ENCODE results near the gene BOLA3. TPM values are rescaled to one million over a fixed set of nuclear protein-coding genes. Genes with fewer than 3 reads are reported as not detected.

Gene BOLA3
- polyA plus RNA-seq, 1 donor from 2014 or later = 89.1 TPM

- Histone ChIP-seq H3K9ac (ENCODE audit: low read length) (no peak overlapping the region), H3K36me3 (ENCODE audit: insufficient read depth, low read length) (peaks cover 35% of the 10 kb centered on the region), H3K27ac (ENCODE audit: low read length) (no peak overlapping the region), H3K27me3 (ENCODE audit: insufficient read depth, low read depth, low read length) (no peaks in the 10 kb centered on the region), H3K79me2 (replicated peaks; ENCODE audit: insufficient read depth, low read length) (no peaks in the 10 kb centered on the region), H3K4me2 (ENCODE audit: low read length) (no peak overlapping the region), H3K9me3 (ENCODE audit: low read length) (no peaks in the 10 kb centered on the region), H4K20me1 (ENCODE audit: insufficient read depth) (no peaks in the 10 kb centered on the region), H3K4me3 (ENCODE audit: low read length) (no peak overlapping the region), H3F3A (ENCODE audit: insufficient read depth, low read length, poor library complexity, severe bottlenecking) (no peaks in the 10 kb centered on the region), H3K9me2 (ENCODE audit: insufficient read depth, low read length) (no peaks in the 10 kb centered on the region), H2AFZ (ENCODE audit: low read depth, low read length) (no peak overlapping the region)
- TF ChIP-seq REST (IDR thresholded peaks at IDR 0.05; ENCODE audit: borderline replicate concordance) (no peak), POLR2AphosphoS5 (IDR thresholded peaks at IDR 0.05) (no peak), SMC3 (conservative IDR thresholded peaks at IDR 0.05; ENCODE audit: poor library complexity) (no peak), TAF1 (IDR thresholded peaks at IDR 0.05; ENCODE audit: low read depth) (no peak), EZH2 (IDR thresholded peaks at IDR 0.05; ENCODE audit: borderline replicate concordance, insufficient read depth, low read length, poor library complexity, severe bottlenecking) (no peak), RAD21 (conservative IDR thresholded peaks at IDR 0.05) (no peak), EP300 (conservative IDR thresholded peaks at IDR 0.05; ENCODE audit: poor library complexity, severe bottlenecking) (no peak), CTCF (IDR thresholded peaks at IDR 0.05; ENCODE audit: poor library complexity, severe bottlenecking) (no peak), MXI1 (conservative IDR thresholded peaks at IDR 0.05; ENCODE audit: poor library complexity, severe bottlenecking) (no peak)
These were observed 55.4 kb downstream of the BOLA3 start for GRCh38 chr2:74092275-74092674.

DNA sequence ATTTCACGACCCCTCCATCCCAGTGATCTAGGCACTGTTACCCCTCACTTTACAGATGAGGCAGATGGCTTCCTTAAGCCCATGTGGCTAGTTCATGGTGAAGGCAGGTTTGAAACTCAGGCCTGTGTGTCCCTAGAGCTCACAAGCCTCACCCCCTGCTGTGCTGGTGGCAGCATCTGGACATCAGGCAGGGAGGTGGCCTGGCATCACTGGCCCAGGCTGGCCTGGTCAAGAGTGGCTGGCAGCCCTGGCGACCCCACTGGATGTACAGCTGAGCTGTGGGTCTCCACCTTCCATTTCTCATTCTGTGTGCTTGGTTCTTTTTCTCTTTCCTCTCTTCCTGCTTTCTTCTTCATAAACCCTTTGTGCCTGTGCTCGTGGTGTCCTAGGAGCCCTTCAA lies 56.3 kb downstream of the BOLA3 start:
- peaks cover 35% of the 10 kb centered on the region for H3K36me3 ChIP-seq (ENCODE audit: insufficient read depth, low read length)
- no peak overlapping the region for H2AFZ ChIP-seq (ENCODE audit: low read depth, low read length)
- H3K4me2 ChIP-seq (ENCODE audit: low read length) = no peak overlapping the region
- H3K27ac ChIP-seq (ENCODE audit: low read length) = no peak overlapping the region
- H4K20me1 ChIP-seq (ENCODE audit: insufficient read depth) = no peaks in the 10 kb centered on the region
- TF ChIP-seq TAF1 (IDR thresholded peaks at IDR 0.05; ENCODE audit: low read depth) = no peak
- TF ChIP-seq CTCF (IDR thresholded peaks at IDR 0.05; ENCODE audit: poor library complexity, severe bottlenecking) = no peak
- TF ChIP-seq RAD21 (conservative IDR thresholded peaks at IDR 0.05) = no peak
- TF ChIP-seq SMC3 (conservative IDR thresholded peaks at IDR 0.05; ENCODE audit: poor library complexity) = no peak
- TF ChIP-seq MXI1 (conservative IDR thresholded peaks at IDR 0.05; ENCODE audit: poor library complexity, severe bottlenecking) = no peak
- no peak for TF ChIP-seq REST (IDR thresholded peaks at IDR 0.05; ENCODE audit: borderline replicate concordance)
- TF ChIP-seq EZH2 (IDR thresholded peaks at IDR 0.05; ENCODE audit: borderline replicate concordance, insufficient read depth, low read length, poor library complexity, severe bottlenecking) = no peak
- no peak for TF ChIP-seq POLR2AphosphoS5 (IDR thresholded peaks at IDR 0.05)
- no peak for TF ChIP-seq EP300 (conservative IDR thresholded peaks at IDR 0.05; ENCODE audit: poor library complexity, severe bottlenecking)
- no peaks in the 10 kb centered on the region for H3F3A ChIP-seq (ENCODE audit: insufficient read depth, low read length, poor library complexity, severe bottlenecking)
- no peak overlapping the region for H3K4me3 ChIP-seq (ENCODE audit: low read length)
- no peak overlapping the region for H3K9ac ChIP-seq (ENCODE audit: low read length)
- H3K9me3 ChIP-seq (ENCODE audit: low read length) = no peaks in the 10 kb centered on the region
- H3K9me2 ChIP-seq (ENCODE audit: insufficient read depth, low read length) = no peaks in the 10 kb centered on the region
- H3K79me2 ChIP-seq (replicated peaks; ENCODE audit: insufficient read depth, low read length) = no peaks in the 10 kb centered on the region
- no peaks in the 10 kb centered on the region for H3K27me3 ChIP-seq (ENCODE audit: insufficient read depth, low read depth, low read length)
